K562 (cell line): ENCODE measurements around the gene CCDC71L. TPM values are rescaled to one million over a fixed set of nuclear protein-coding genes. Genes with fewer than 3 reads are reported as not detected.

Experiments used
- ARNT ChIP-seq, 2 experiments: fragments of 450-650 bp; IDR thresholded peaks; 2 replicates each; pipeline ENCODE4 v1.6.1; 2016; ENCODE audit warnings: mild to moderate bottlenecking in 1 of 2
- CCNT2 ChIP-seq: IDR thresholded peaks from 2 replicates; pipeline ENCODE4 v1.6.1; 2011; ENCODE audit warnings: borderline replicate concordance, low read depth, mild to moderate bottlenecking, moderate library complexity, mixed read lengths, low read length; ENCODE audit not compliant: insufficient read length; ENCODE audit errors: extremely low read depth
- CUX1 ChIP-seq: fragments of 200-800 bp; sonication (Bioruptor generic); IDR thresholded peaks from 2 replicates; pipeline ENCODE4 v1.6.1; 2016; ENCODE audit warnings: missing genetic modification characterization, missing compliant biosample characterization
- FOSL1 ChIP-seq: fragments of 200-800 bp; sonication (Bioruptor generic); conservative IDR thresholded peaks from 2 replicates; pipeline ENCODE4 v1.6.1; 2016; ENCODE audit warnings: missing genetic modification characterization, missing compliant biosample characterization
- KAT7 ChIP-seq: sonication (generic); formaldehyde crosslinking; IDR thresholded peaks from 2 replicates; pipeline ENCODE4 v1.8.0; 2022; ENCODE audit warnings: missing genetic modification reagents, mild to moderate bottlenecking, borderline replicate concordance
- MTF1 ChIP-seq: fragments of 250-450 bp; sonication (Bioruptor Pico); IDR thresholded peaks from 2 replicates; pipeline ENCODE4 v1.9.0; 2021; ENCODE audit warnings: moderate library complexity, mild to moderate bottlenecking, inconsistent platforms, borderline replicate concordance
- POLR2B ChIP-seq: fragments of 450-650 bp; IDR thresholded peaks from 2 replicates; pipeline ENCODE4 v1.6.1; 2018; ENCODE audit warnings: low read depth; ENCODE audit not compliant: partially characterized antibody
- PPARD ChIP-seq: fragments of 250-450 bp; sonication (Bioruptor Pico); IDR thresholded peaks from 2 replicates; pipeline ENCODE4 v1.8.0; 2022; ENCODE audit warnings: inconsistent platforms, mild to moderate bottlenecking, moderate library complexity
- RBFOX2 ChIP-seq: fragments of 200-400 bp; formaldehyde crosslinking; IDR thresholded peaks from 2 replicates; pipeline ENCODE4 v1.6.1; 2017; ENCODE audit warnings: low read depth, mild to moderate bottlenecking, low read length, moderate library complexity
- SIN3B ChIP-seq: fragments of 450-650 bp; IDR thresholded peaks from 2 replicates; pipeline ENCODE4 v1.6.1; 2017; ENCODE audit warnings: low read depth, mild to moderate bottlenecking, moderate library complexity
- STAT5A ChIP-seq: IDR thresholded peaks from 2 replicates; pipeline ENCODE4 v1.6.1; 2012; ENCODE audit warnings: low read length, inconsistent platforms, borderline replicate concordance
- STAT6 ChIP-seq: sonication (generic); formaldehyde crosslinking; IDR thresholded peaks from 2 replicates; pipeline ENCODE4 v1.8.1; 2023; ENCODE audit warnings: mild to moderate bottlenecking, missing genetic modification reagents
- TEAD4 ChIP-seq, 2 experiments: sonication (generic) in 1 of 2; formaldehyde crosslinking in 1 of 2; IDR thresholded peaks; 2 replicates each; pipeline versions ENCODE4 v1.6.1 to v1.8.0; 2012 to 2022; ENCODE audit warnings: borderline replicate concordance in 1 of 2, inconsistent platforms in 1 of 2, low read length in 1 of 2, mild to moderate bottlenecking in 1 of 2, missing genetic modification reagents in 1 of 2
- THRB ChIP-seq: fragments of 450-650 bp; formaldehyde crosslinking; conservative IDR thresholded peaks from 2 replicates; pipeline ENCODE4 v1.4.0; 2022; ENCODE audit warnings: mild to moderate bottlenecking, missing genetic modification characterization
- ZNF551 ChIP-seq: fragments of 250-450 bp; sonication (Bioruptor Pico); IDR thresholded peaks from 2 replicates; pipeline ENCODE4 v1.5.0; 2021; ENCODE audit warnings: mild to moderate bottlenecking, moderate library complexity
- polyA plus RNA-seq, 8 experiments: library from polyadenylated mRNA; depleted of rRNA in 4 of 8; stranded (reverse) in 5 of 8; unstranded in 3 of 8; fragments of >200 nt; fragmentation: Nextera tagmentation in 2 of 8; fragmentation: Illumina TruSeq in 1 of 8; extraction: Ambion mirVana in 2 of 8; extraction: Trizol in 1 of 8; gene quantifications; 2 replicates each; pipeline versions ENCODE4 v1.2.1 to v1.2.3, GENCODE V29; 2011 to 2014; ENCODE audit warnings: inconsistent platforms in 1 of 8, missing spikeins in 1 of 8
- total RNA-seq, 7 experiments: library from RNA; depleted of rRNA in 6 of 7; stranded (reverse); fragments of >200 nt in 6 of 7; fragmentation: Illumina TruSeq in 2 of 7; extraction: Trizol in 2 of 7; gene quantifications; 2 replicates each; pipeline versions ENCODE4 v1.2.1 to v1.2.3, GENCODE V29; 2011 to 2021; ENCODE audit warnings: low replicate concordance in 1 of 7
- TF ChIP-seq, protein P1 (sequence below): fragments of 450-650 bp; IDR thresholded peaks from 2 replicates; pipeline ENCODE4 v1.6.1; 2017; ENCODE audit warnings: mild to moderate bottlenecking, moderate library complexity

CCDC71L gene
- total and polyA plus RNA-seq, 9 of the 15 experiments (the other 6 are each of a cell fraction or from before 2014, with no cell fraction given) = 5.7 to 108 (median 25.4) TPM

- TF ChIP-seq PPARD (CRISPR knock-in tag) (no peak), CCNT2 (no peak), KAT7 (CRISPR knock-in tag) (no peak), MTF1 (CRISPR knock-in tag) (no peak), SIN3B (no peak), ARNT (IDR thresholded peaks at IDR 0.05) (no peak), STAT6 (CRISPR knock-in tag) (no peak), POLR2B (no peak), CUX1 (peak; percentile 85), TEAD4 (IDR thresholded peaks at IDR 0.05; ENCODE audit: low read length) (no peak), TEAD4 (CRISPR knock-in tag; IDR thresholded peaks at IDR 0.05; ENCODE audit: borderline replicate concordance) (no peak), STAT5A (no peak), RBFOX2 (no peak), THRB (CRISPR knock-in tag) (0 out of 2 replicates have a peak, but pooled peaks have one; percentile 37), ZNF551 (no peak), FOSL1 (tag) (no peak)
- TF ChIP-seq, protein P1, sequence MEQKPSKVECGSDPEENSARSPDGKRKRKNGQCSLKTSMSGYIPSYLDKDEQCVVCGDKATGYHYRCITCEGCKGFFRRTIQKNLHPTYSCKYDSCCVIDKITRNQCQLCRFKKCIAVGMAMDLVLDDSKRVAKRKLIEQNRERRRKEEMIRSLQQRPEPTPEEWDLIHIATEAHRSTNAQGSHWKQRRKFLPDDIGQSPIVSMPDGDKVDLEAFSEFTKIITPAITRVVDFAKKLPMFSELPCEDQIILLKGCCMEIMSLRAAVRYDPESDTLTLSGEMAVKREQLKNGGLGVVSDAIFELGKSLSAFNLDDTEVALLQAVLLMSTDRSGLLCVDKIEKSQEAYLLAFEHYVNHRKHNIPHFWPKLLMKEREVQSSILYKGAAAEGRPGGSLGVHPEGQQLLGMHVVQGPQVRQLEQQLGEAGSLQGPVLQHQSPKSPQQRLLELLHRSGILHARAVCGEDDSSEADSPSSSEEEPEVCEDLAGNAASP = no peak
Observed at GRCh38 chr7:106639476-106640334, 21.3 kb downstream of the CCDC71L start (continued).
